GM23338 (cell line): ENCODE results near the gene TNFSF13B. TPM values are rescaled to one million over a fixed set of nuclear protein-coding genes. Genes with fewer than 3 reads are reported as not detected.

ENCODE experiments used
- ATAC-seq: fragments of 200-7000 bp; cut with Tn5 transposase; 3 replicates; pipeline ENCODE4 v1.9.1; 2020
- DNase-seq: peaks from one replicate; pipeline ENCODE4 v3.0.0-alpha.2; 2015; ENCODE audit warnings: low spot score
- H2AFZ ChIP-seq: fragments of 200-600 bp; sonication (generic); 2 replicates; pipeline ENCODE4 v1.8.0; 2016; ENCODE audit warnings: antibody characterized with exemption, mild to moderate bottlenecking, moderate library complexity
- H3F3A ChIP-seq: fragments of 200-600 bp; sonication (generic); replicated peaks from 2 replicates; pipeline ENCODE4 v1.8.0; 2017; ENCODE audit warnings: antibody characterized with exemption, mixed run types, low read depth
- H3K27ac ChIP-seq: fragments of 200-600 bp; sonication (generic); 2 replicates; pipeline ENCODE4 v1.6.1; 2016; ENCODE audit warnings: low read depth
- H3K27me3 ChIP-seq: fragments of 200-600 bp; sonication (generic); 2 replicates; pipeline ENCODE4 v1.8.0; 2016; ENCODE audit warnings: mild to moderate bottlenecking, mixed run types, moderate library complexity; ENCODE audit not compliant: insufficient read depth
- H3K36me3 ChIP-seq: fragments of 200-600 bp; sonication (generic); 2 replicates; pipeline ENCODE4 v1.8.0; 2016; ENCODE audit warnings: mild to moderate bottlenecking; ENCODE audit not compliant: insufficient read depth
- H3K4me1 ChIP-seq: fragments of 200-600 bp; sonication (generic); 2 replicates; pipeline ENCODE4 v1.8.0; 2016; ENCODE audit warnings: mild to moderate bottlenecking, moderate library complexity; ENCODE audit not compliant: insufficient read depth
- H3K4me2 ChIP-seq: fragments of 200-600 bp; sonication (generic); 2 replicates; pipeline ENCODE4 v1.7.1; 2017; ENCODE audit warnings: mixed run types
- H3K4me3 ChIP-seq: fragments of 200-600 bp; sonication (generic); 2 replicates; pipeline ENCODE4 v1.6.1; 2016; ENCODE audit warnings: mixed run types
- H3K79me2 ChIP-seq: fragments of 200-600 bp; sonication (generic); replicated peaks from 2 replicates; pipeline ENCODE4 v1.8.0; 2017; ENCODE audit warnings: mild to moderate bottlenecking; ENCODE audit not compliant: insufficient read depth
- H3K9me2 ChIP-seq: fragments of 200-600 bp; sonication (generic); 2 replicates; pipeline ENCODE4 v1.8.0; 2017; ENCODE audit not compliant: insufficient read depth
- H4K20me1 ChIP-seq: fragments of 200-600 bp; sonication (generic); replicated peaks from 2 replicates; pipeline ENCODE4 v1.8.0; 2017; ENCODE audit warnings: mild to moderate bottlenecking; ENCODE audit not compliant: insufficient read depth
- H3K27ac Mint-ChIP-seq: 2 replicates; pipeline ENCODE4 v1.8.0; 2020; ENCODE audit warnings: inconsistent platforms, mild to moderate bottlenecking, moderate library complexity, mixed read lengths
- H3K27me3 Mint-ChIP-seq: 3 replicates; pipeline ENCODE4 v1.8.0; 2022; ENCODE audit warnings: low read depth, mild to moderate bottlenecking, moderate library complexity, mixed read lengths, inconsistent platforms; ENCODE audit not compliant: insufficient read depth, poor library complexity
- H3K36me3 Mint-ChIP-seq: 3 replicates; pipeline ENCODE4 v1.8.0; 2021; ENCODE audit warnings: low read depth, mild to moderate bottlenecking, inconsistent platforms, moderate library complexity, mixed read lengths
- H3K4me1 Mint-ChIP-seq: 3 replicates; pipeline ENCODE4 v1.8.0; 2020; ENCODE audit warnings: mild to moderate bottlenecking, inconsistent platforms, mixed read lengths
- H3K4me3 Mint-ChIP-seq: 3 replicates; pipeline ENCODE4 v1.8.0; 2021; ENCODE audit warnings: moderate library complexity, mild to moderate bottlenecking, inconsistent platforms, mixed read lengths
- H3K9me3 Mint-ChIP-seq: 3 replicates; pipeline ENCODE4 v1.8.0; 2020; ENCODE audit warnings: moderate library complexity, mild to moderate bottlenecking, inconsistent platforms, mixed read lengths
- ETS1 ChIP-seq: IDR thresholded peaks from 2 replicates; pipeline ENCODE4 v1.6.1; 2016; ENCODE audit warnings: antibody characterized with exemption
- EZH2 ChIP-seq: fragments of 200-600 bp; sonication (generic); IDR thresholded peaks from one replicate; pipeline ENCODE4 v1.8.0; 2017; ENCODE audit warnings: antibody characterized with exemption, mild to moderate bottlenecking, low read depth; ENCODE audit not compliant: unreplicated experiment
- EZH2phosphoT487 ChIP-seq: fragments of 200-600 bp; sonication (generic); IDR thresholded peaks from one replicate; pipeline ENCODE4 v1.8.1; 2018; ENCODE audit warnings: antibody characterized with exemption; ENCODE audit not compliant: unreplicated experiment
- JUNB ChIP-seq: IDR thresholded peaks from one replicate; pipeline ENCODE4 v1.6.1; 2016; ENCODE audit warnings: antibody characterized with exemption; ENCODE audit not compliant: unreplicated experiment
- NANOG ChIP-seq: IDR thresholded peaks from 2 replicates; pipeline ENCODE4 v1.6.1; 2016; ENCODE audit warnings: antibody characterized with exemption, borderline replicate concordance
- POLR2AphosphoS5 ChIP-seq: IDR thresholded peaks from 2 replicates; pipeline ENCODE4 v1.6.1; 2016; ENCODE audit warnings: antibody characterized with exemption, low read depth
- STAT1 ChIP-seq: IDR thresholded peaks from one replicate; pipeline ENCODE4 v1.6.1; 2016; ENCODE audit warnings: antibody characterized with exemption; ENCODE audit not compliant: unreplicated experiment
- ZNF114 ChIP-seq: fragments of 250-450 bp; sonication (Bioruptor Pico); IDR thresholded peaks from 2 replicates; pipeline ENCODE4 v1.5.0; 2020; ENCODE audit warnings: mild to moderate bottlenecking, moderate library complexity
- ZNF331 ChIP-seq: fragments of 250-450 bp; sonication (Bioruptor Pico); IDR thresholded peaks from 2 replicates; pipeline ENCODE4 v1.5.0; 2020; ENCODE audit warnings: low read depth, mild to moderate bottlenecking, moderate library complexity
- polyA plus RNA-seq: library from polyadenylated mRNA; unstranded; fragments of >200 nt; fragmentation: Nextera tagmentation; extraction: Ambion mirVana; gene quantifications from 2 replicates; pipeline ENCODE4 v1.2.1, GENCODE V29; 2016
- total RNA-seq: library from RNA; depleted of rRNA; stranded (reverse); fragments of >200 nt; shearing (Covaris generic); gene quantifications from 2 replicates; pipeline ENCODE4 v1.2.3, GENCODE V29; 2014
- TF ChIP-seq, protein P1 (sequence below), 2 experiments: fragments of 200-600 bp in 1 of 2; sonication (generic) in 1 of 2; conservative IDR thresholded peaks; 2 replicates each; pipeline versions ENCODE4 v1.5.1 to v1.6.1; 2016 to 2017; ENCODE audit warnings: antibody characterized with exemption in 2 of 2, low read depth in 2 of 2, mild to moderate bottlenecking in 2 of 2, moderate library complexity in 1 of 2
- TF ChIP-seq, protein P2 (sequence below): IDR thresholded peaks from one replicate; pipeline ENCODE4 v1.6.1; 2018; ENCODE audit warnings: antibody characterized with exemption; ENCODE audit not compliant: unreplicated experiment

The TNFSF13B gene
- total and polyA plus RNA-seq, 2 experiments from 2014 or later: 0.10 to 0.55 TPM

GRCh38 chr13:108316413-108316812 is 46.9 kb downstream of the TNFSF13B start (continued):
- TF ChIP-seq POLR2AphosphoS5 (no peak), EZH2 (no peak), STAT1 (no peak)

DNA sequence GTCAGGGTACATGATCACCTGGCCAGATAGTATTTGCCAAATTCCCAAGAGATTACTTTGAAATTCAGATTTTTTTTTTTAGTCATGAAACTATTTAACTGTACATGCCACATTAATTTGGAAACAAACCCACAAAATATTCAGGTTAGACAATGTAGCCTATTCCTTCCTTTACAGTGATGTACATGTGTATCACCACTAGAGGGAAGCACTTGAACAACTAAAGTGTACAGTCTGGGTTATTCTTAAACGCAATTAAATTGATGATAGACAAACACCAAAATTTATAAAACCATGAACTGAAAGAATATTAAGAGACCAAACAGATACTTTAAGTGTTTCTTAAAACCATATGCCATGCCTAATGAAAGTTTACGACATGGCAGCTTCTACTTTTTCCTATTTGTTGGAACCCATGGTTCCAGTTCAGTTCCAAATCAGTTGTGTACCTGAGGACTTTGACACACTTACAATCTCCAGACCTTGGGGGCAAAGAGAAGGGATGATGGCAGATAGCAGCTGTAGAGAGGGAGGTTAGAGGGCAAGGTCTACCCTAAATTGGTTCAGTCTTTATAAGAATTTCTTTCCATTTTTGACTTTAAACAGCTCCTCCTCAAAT is 52.8 kb downstream of the TNFSF13B start:
- Mint-ChIP-seq H3K27me3 (peaks cover 1% of the 10 kb centered on the region), H3K4me3 (no peak overlapping the region), H3K9me3 (no peaks in the 10 kb centered on the region), H3K27ac (no peak overlapping the region), H3K4me1 (peaks cover 15% of the 10 kb centered on the region; the same call in 2 of the 3 replicates), H3K36me3 (no peaks in the 10 kb centered on the region)
- no peaks in the 10 kb centered on the region for H3K36me3 ChIP-seq
- no peaks in the 10 kb centered on the region for H3F3A ChIP-seq
- H2AFZ ChIP-seq: 0 out of 2 replicates have a peak overlapping the region, but pooled peaks have one; percentile 18
- no peaks in the 10 kb centered on the region for H4K20me1 ChIP-seq
- H3K4me2 ChIP-seq: no peak overlapping the region
- H3K9me2 ChIP-seq: no peaks in the 10 kb centered on the region
- no peaks in the 10 kb centered on the region for H3K79me2 ChIP-seq
- peaks cover 19% of the 10 kb centered on the region for H3K4me1 ChIP-seq
- no peaks in the 10 kb centered on the region for H3K27me3 ChIP-seq
- DNase-seq (peak; percentile 70), ATAC-seq (peak; percentile 53; the same call in 2 of the 3 replicates)
- H3K4me3 ChIP-seq: no peak overlapping the region
- TF ChIP-seq, protein P1, sequence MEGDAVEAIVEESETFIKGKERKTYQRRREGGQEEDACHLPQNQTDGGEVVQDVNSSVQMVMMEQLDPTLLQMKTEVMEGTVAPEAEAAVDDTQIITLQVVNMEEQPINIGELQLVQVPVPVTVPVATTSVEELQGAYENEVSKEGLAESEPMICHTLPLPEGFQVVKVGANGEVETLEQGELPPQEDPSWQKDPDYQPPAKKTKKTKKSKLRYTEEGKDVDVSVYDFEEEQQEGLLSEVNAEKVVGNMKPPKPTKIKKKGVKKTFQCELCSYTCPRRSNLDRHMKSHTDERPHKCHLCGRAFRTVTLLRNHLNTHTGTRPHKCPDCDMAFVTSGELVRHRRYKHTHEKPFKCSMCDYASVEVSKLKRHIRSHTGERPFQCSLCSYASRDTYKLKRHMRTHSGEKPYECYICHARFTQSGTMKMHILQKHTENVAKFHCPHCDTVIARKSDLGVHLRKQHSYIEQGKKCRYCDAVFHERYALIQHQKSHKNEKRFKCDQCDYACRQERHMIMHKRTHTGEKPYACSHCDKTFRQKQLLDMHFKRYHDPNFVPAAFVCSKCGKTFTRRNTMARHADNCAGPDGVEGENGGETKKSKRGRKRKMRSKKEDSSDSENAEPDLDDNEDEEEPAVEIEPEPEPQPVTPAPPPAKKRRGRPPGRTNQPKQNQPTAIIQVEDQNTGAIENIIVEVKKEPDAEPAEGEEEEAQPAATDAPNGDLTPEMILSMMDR (conservative IDR thresholded peaks at IDR 0.05; ENCODE audit: low read depth in 2 of 2): peak; percentile 75 to 94
- no peak for TF ChIP-seq ETS1
- no peak for TF ChIP-seq JUNB
- no peak overlapping the region for H3K27ac ChIP-seq

- Histone ChIP-seq H3F3A (no peaks in the 10 kb centered on the region), H3K4me3 (no peak overlapping the region), H2AFZ (no peak overlapping the region), H3K36me3 (no peaks in the 10 kb centered on the region), H3K27me3 (no peaks in the 10 kb centered on the region), H3K27ac (no peak overlapping the region), H3K4me1 (peaks cover 19% of the 10 kb centered on the region), H3K4me2 (no peak overlapping the region), H3K79me2 (no peaks in the 10 kb centered on the region), H4K20me1 (no peaks in the 10 kb centered on the region), H3K9me2 (no peaks in the 10 kb centered on the region)
- Mint-ChIP-seq H3K36me3 (no peaks in the 10 kb centered on the region), H3K4me3 (no peak overlapping the region), H3K27ac (no peak overlapping the region), H3K9me3 (0 out of 3 replicates have a peak, but pooled peaks cover 1% of the 10 kb centered on the region), H3K4me1 (peaks cover 15% of the 10 kb centered on the region; the same call in 2 of the 3 replicates), H3K27me3 (peaks cover 1% of the 10 kb centered on the region)
- DNase-seq: no peak
- no peak for ATAC-seq
- TF ChIP-seq EZH2: no peak
- TF ChIP-seq NANOG: no peak
- TF ChIP-seq, protein P1 (conservative IDR thresholded peaks at IDR 0.05; ENCODE audit: low read depth in 2 of 2): no peak
- TF ChIP-seq ZNF114 (CRISPR knock-in tag): no peak
- TF ChIP-seq, protein P2, sequence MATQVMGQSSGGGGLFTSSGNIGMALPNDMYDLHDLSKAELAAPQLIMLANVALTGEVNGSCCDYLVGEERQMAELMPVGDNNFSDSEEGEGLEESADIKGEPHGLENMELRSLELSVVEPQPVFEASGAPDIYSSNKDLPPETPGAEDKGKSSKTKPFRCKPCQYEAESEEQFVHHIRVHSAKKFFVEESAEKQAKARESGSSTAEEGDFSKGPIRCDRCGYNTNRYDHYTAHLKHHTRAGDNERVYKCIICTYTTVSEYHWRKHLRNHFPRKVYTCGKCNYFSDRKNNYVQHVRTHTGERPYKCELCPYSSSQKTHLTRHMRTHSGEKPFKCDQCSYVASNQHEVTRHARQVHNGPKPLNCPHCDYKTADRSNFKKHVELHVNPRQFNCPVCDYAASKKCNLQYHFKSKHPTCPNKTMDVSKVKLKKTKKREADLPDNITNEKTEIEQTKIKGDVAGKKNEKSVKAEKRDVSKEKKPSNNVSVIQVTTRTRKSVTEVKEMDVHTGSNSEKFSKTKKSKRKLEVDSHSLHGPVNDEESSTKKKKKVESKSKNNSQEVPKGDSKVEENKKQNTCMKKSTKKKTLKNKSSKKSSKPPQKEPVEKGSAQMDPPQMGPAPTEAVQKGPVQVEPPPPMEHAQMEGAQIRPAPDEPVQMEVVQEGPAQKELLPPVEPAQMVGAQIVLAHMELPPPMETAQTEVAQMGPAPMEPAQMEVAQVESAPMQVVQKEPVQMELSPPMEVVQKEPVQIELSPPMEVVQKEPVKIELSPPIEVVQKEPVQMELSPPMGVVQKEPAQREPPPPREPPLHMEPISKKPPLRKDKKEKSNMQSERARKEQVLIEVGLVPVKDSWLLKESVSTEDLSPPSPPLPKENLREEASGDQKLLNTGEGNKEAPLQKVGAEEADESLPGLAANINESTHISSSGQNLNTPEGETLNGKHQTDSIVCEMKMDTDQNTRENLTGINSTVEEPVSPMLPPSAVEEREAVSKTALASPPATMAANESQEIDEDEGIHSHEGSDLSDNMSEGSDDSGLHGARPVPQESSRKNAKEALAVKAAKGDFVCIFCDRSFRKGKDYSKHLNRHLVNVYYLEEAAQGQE: no peak
- TF ChIP-seq ZNF331: no peak
- no peak for TF ChIP-seq JUNB
- TF ChIP-seq EZH2phosphoT487: no peak
These were observed 53.5 kb downstream of the TNFSF13B start for GRCh38 chr13:108323031-108323430.
